PC-9 (cell line): ENCODE data around the gene ZNF358. TPM values are rescaled to one million over a fixed set of nuclear protein-coding genes. Genes with fewer than 3 reads are reported as not detected.

ENCODE experiments used
- BruUV-seq: library from RNA; stranded (reverse); fragments of 400-500 nt; replicated peaks from 2 replicates; lab custom pipeline; 2021; lab: Mats Ljungman, UMichigan
- CTCF ChIA-PET: fragments of 300-600 bp; sonication (Branson Sonifier 250); formaldehyde crosslinking; loops from one replicate; lab custom pipeline; 2022; ENCODE audit warnings: antibody characterized with exemption; lab: Charles Lee
- POLR2A ChIA-PET: fragments of 300-600 bp; sonication (Branson Sonifier 250); formaldehyde crosslinking; loops from one replicate; lab custom pipeline; 2022; ENCODE audit warnings: antibody characterized with exemption; ENCODE audit not compliant: unreplicated experiment; lab: Charles Lee
- DNase-seq, 2 experiments: peaks; one replicate each; pipeline versions ENCODE4 v3.0.0 to v3.0.0-alpha.2; 2015 to 2022; ENCODE audit warnings: mixed read lengths in 1 of 2
- H2AFZ ChIP-seq: fragments of 200-600 bp; sonication (generic); 2 replicates; pipeline ENCODE4 v1.8.1; 2017; ENCODE audit warnings: antibody characterized with exemption
- H3F3A ChIP-seq: fragments of 200-600 bp; sonication (generic); 2 replicates; pipeline ENCODE4 v1.8.1; 2017; ENCODE audit warnings: antibody characterized with exemption, mild to moderate bottlenecking, low read depth; ENCODE audit not compliant: insufficient read depth
- H3K27ac ChIP-seq: fragments of 200-600 bp; sonication (generic); 2 replicates; pipeline ENCODE4 v1.6.1; 2016; ENCODE audit warnings: mixed run types
- H3K27me3 ChIP-seq: fragments of 200-600 bp; sonication (generic); 2 replicates; pipeline ENCODE4 v1.6.1; 2016; ENCODE audit warnings: low read depth, mixed run types; ENCODE audit not compliant: insufficient read depth
- H3K36me3 ChIP-seq: fragments of 200-600 bp; sonication (generic); 2 replicates; pipeline ENCODE4 v1.6.1; 2016; ENCODE audit warnings: low read depth, mixed run types
- H3K4me1 ChIP-seq: fragments of 200-600 bp; sonication (generic); replicated peaks from 2 replicates; pipeline ENCODE4 v1.6.1; 2016; ENCODE audit warnings: mixed run types; ENCODE audit not compliant: insufficient read depth
- H3K4me2 ChIP-seq: fragments of 200-600 bp; sonication (generic); 2 replicates; pipeline ENCODE4 v1.6.1; 2017; ENCODE audit warnings: mixed run types
- H3K4me3 ChIP-seq: fragments of 200-600 bp; sonication (generic); 2 replicates; pipeline ENCODE4 v1.6.1; 2016; ENCODE audit warnings: mixed run types
- H3K79me2 ChIP-seq: fragments of 200-600 bp; sonication (generic); 2 replicates; pipeline ENCODE4 v1.6.1; 2017; ENCODE audit warnings: low read depth, mixed run types
- H3K9me2 ChIP-seq: fragments of 200-600 bp; sonication (generic); 2 replicates; pipeline ENCODE4 v1.8.1; 2017; ENCODE audit warnings: mild to moderate bottlenecking; ENCODE audit not compliant: insufficient read depth
- H3K9me3 ChIP-seq: fragments of 200-600 bp; sonication (generic); 2 replicates; pipeline ENCODE4 v1.8.1; 2016; ENCODE audit warnings: low read depth; ENCODE audit not compliant: insufficient read depth
- H4K20me1 ChIP-seq: fragments of 200-600 bp; sonication (generic); 2 replicates; pipeline ENCODE4 v1.8.1; 2017; ENCODE audit not compliant: insufficient read depth
- CTCF ChIP-seq: fragments of 200-600 bp; sonication (generic); conservative IDR thresholded peaks from 2 replicates; pipeline ENCODE4 v1.6.1; 2017; ENCODE audit warnings: mixed run types, antibody characterized with exemption, mild to moderate bottlenecking, moderate library complexity
- EZH2 ChIP-seq: fragments of 200-600 bp; sonication (generic); IDR thresholded peaks from 2 replicates; pipeline ENCODE4 v1.8.0; 2017; ENCODE audit warnings: antibody characterized with exemption, low read depth
- intact Hi-C: fragments of 100-400 bp; cut with micrococcal nuclease; formaldehyde crosslinking; loops from one replicate; pipeline ENCODE4 v1.10.0; 2022; ENCODE audit not compliant: unreplicated experiment
- total RNA-seq: library from RNA; stranded (reverse); gene quantifications from 2 replicates; pipeline ENCODE4 v1.2.3, GENCODE V29; 2021

ZNF358 gene
- total RNA-seq, 1 experiment from 2014 or later, result 60.7 TPM

GRCh38 chr19:7505682-7506384, 10.1 kb upstream of the ZNF358 start:
- TF ChIP-seq EZH2 (no peak), CTCF (no peak)
- ChIA-PET CTCF (interaction anchor here (0.5 to 0.6 kb wide), 2 partner anchors 295 to 412 kb away, joined by 3 to 7 read pairs; no protein-coding TSS in a partner anchor), POLR2A (interaction anchor here (0.6 kb wide), 2 partner anchors 113 to 815 kb away, joined by 5 to 22 read pairs; partner anchors contain the start of genes NDUFA7 and RPS28)
- intact Hi-C loops, result loop anchor here (5.0 kb wide), 1 partner anchor 109 kb away; no protein-coding TSS in a partner anchor
- Histone ChIP-seq H3K4me2 (peak overlapping the region; percentile 96), H2AFZ (peak overlapping the region; percentile 93), H3K9me2 (no peaks in the 10 kb centered on the region), H3K36me3 (no peaks in the 10 kb centered on the region), H3F3A (peaks cover 17% of the 10 kb centered on the region), H3K79me2 (no peaks in the 10 kb centered on the region), H3K4me1 (peaks cover 25% of the 10 kb centered on the region), H3K4me3 (peak overlapping the region; percentile 67), H4K20me1 (no peaks in the 10 kb centered on the region), H3K27me3 (no peaks in the 10 kb centered on the region), H3K9me3 (no peaks in the 10 kb centered on the region), H3K27ac (peak overlapping the region; percentile 22)
- BruUV-seq, result TSS peak; percentile 85
- DNase-seq, result no peak

- no TSS peak for BruUV-seq
- no peak overlapping the region for H2AFZ ChIP-seq
- no peak overlapping the region for H3K27ac ChIP-seq
- DNase-seq, result peak; percentile 98
- no peaks in the 10 kb centered on the region for H3K9me2 ChIP-seq
- H4K20me1 ChIP-seq, result no peaks in the 10 kb centered on the region
- peak overlapping the region; percentile 55 for H3K4me2 ChIP-seq
- TF ChIP-seq EZH2 (no peak), CTCF (no peak)
- H3K9me3 ChIP-seq, result no peaks in the 10 kb centered on the region
- H3K27me3 ChIP-seq, result no peaks in the 10 kb centered on the region
- POLR2A ChIA-PET, result interaction anchor here (0.6 to 0.7 kb wide), 5 partner anchors 48 to 815 kb away, joined by 4 to 22 read pairs (median 5); partner anchors contain the start of genes NDUFA7 and RPS28
- intact Hi-C loops, result loop anchor here (5.0 kb wide), 1 partner anchor 109 kb away; no protein-coding TSS in a partner anchor
- peaks cover 17% of the 10 kb centered on the region for H3F3A ChIP-seq
- CTCF ChIA-PET, result interaction anchor here (0.5 to 0.6 kb wide), 4 partner anchors 114 to 498 kb away, joined by 3 to 19 read pairs (median 6); no protein-coding TSS in a partner anchor
- H3K36me3 ChIP-seq, result no peaks in the 10 kb centered on the region
- H3K4me3 ChIP-seq, result no peak overlapping the region; the same call in 1 of the 2 replicates
- H3K79me2 ChIP-seq, result no peaks in the 10 kb centered on the region
- H3K4me1 ChIP-seq, result peaks cover 24% of the 10 kb centered on the region
Observed at GRCh38 chr19:7506385-7507328, 9.2 kb upstream of the ZNF358 start.

- Histone ChIP-seq H2AFZ (no peak overlapping the region), H4K20me1 (no peaks in the 10 kb centered on the region), H3K9me3 (no peaks in the 10 kb centered on the region), H3K36me3 (no peaks in the 10 kb centered on the region), H3K4me1 (peaks cover 32% of the 10 kb centered on the region), H3F3A (peaks cover 20% of the 10 kb centered on the region), H3K4me3 (no peak overlapping the region), H3K27me3 (no peaks in the 10 kb centered on the region), H3K9me2 (no peaks in the 10 kb centered on the region), H3K27ac (no peak overlapping the region), H3K79me2 (no peaks in the 10 kb centered on the region), H3K4me2 (peak overlapping the region; percentile 58)
- peak; percentile 95 to 97 for DNase-seq
- CTCF ChIA-PET, result no interaction called here
- no TSS peak for BruUV-seq
- TF ChIP-seq EZH2 (no peak), CTCF (no peak)
- POLR2A ChIA-PET, result interaction anchor here (0.6 to 0.7 kb wide), 2 partner anchors 18 to 86 kb away, joined by 6 to 9 read pairs; no protein-coding TSS in a partner anchor
- intact Hi-C loops, result loop anchor here (5.0 kb wide), 1 partner anchor 111 kb away; no protein-coding TSS in a partner anchor
Observed at GRCh38 chr19:7507884-7508283, 8.0 kb upstream of the ZNF358 start.
